HK-2 (cell line): ENCODE data around the gene TNFRSF18.
A peak's percentile ranks its signal among the peaks of the same experiment; 100 is the strongest.
"Not testable (repeated sequence)": the region's sequence is repeated elsewhere in the genome, so short reads cannot be mapped to it uniquely, and the experiment has no call there.

Source experiments
- DNase-seq: peaks from one replicate; pipeline ENCODE4 v3.0.0-alpha.2; 2018; ENCODE audit not compliant: unreplicated experiment

Gene TNFRSF18

DNA sequence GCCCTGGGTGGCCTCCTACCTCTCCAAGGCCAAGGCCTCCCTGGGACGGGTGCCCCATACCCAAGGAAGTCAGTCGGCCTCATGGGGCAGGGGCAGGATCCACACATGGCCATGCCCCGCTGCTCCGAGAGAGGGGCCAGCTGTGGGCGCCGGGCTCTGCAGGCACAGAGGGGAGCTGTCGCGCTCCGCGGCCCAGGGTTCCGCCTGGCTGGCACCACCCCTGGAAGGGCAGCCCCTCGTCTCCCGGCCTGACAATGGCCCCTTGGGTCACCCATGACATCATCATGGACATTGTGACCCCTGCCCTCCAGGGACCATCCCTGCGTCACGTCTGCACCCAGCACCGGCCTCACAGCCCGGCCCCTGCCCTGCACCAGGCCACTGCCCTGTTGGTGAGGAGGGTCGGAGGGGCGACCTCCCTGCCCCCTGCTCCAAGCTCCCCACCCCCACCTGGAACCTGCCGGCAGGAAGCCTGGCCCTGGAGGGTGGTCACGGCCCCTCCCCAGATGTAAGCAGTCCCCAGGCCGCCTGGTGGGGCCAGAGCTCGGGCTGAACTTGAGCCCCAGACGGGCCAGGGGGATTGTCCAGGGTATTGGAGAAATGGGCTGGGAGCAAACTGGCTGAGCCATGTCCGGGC is 26.9 kb downstream of the TNFRSF18 start:
- peak; percentile 10 for DNase-seq

DNA sequence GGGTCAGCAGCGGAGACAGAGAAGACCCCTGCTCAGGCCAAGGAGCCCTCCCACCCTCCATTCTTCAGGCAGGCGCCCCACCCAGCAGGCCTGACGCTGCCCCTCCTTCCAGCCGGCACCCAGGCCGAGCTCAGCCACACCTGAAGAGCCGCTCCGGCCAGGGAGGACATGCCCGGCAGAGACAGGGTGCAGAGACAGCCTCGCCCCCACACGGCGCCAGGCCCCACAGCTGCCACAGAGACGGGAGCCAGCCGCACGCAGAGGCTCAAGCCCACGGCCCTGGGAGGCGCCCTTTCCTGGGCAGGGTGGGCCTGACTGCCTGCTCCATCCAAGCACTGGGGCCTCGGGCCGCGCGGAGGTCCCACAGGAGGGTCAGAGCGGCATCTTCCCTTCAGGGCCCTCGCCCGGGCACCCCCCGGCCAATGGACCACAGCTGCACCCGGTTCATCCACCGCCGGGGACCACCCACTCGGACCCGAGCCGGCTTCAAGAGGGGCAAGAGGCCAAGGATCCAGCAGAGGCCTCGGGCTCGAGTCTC is 27.5 kb downstream of the TNFRSF18 start:
- DNase-seq: no peak

DNA sequence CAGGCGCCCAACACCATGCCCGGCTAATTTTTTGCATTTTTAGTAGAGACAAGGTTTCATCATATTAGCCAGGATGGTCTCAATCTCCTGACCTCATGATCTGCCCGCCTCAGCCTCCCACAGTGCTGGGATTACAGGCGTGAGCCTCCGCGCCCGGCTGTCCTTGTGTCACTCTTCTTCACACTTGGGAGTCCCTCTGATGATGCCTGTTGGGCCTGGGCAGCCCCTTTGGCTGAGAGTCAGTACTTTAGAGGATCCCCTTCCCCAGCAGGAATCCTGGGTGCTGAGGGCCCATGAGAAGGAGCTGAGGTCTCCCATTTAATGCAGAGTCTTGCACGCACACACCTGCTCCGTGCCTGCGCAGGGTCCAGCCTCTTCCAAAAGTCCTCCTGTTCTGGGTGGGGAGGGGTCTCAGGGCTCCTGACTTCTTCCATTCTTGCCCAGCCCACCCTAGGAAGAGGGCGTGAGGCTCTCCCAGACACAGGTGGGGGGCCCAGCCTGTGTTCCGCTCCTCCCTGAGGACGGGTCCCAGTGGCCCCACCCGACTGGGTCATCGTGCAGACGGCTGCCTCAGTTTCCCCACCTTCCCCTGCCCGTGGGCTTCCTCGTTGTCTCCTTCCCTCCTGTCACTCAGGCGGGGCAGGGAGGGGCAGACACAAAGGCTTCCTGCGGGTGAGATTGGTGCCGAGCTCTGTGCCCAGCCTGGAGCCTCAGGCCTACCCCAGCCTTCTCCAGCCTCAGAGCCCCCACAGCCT is 28.8 kb downstream of the TNFRSF18 start:
- no peak for DNase-seq

DNA sequence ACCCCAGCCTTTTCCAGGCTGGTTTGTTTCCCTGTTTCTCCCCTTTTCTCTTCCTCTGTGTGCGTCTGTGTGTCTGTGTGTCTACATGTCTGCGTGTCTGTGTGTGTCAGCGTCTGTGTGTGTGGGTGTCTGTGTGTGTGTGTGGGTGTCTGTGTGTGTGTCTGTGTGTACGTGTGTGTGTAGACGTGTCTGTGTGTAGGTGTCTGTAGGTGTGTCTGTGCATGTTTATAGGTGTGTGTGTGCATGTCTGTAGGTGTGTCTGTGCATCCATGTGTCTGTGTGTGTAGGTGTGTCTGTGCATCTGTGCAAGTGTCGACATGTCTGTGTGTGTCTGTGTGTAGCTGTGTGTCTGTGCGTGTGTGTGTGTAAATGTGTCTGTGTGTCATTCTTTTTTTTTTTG is 29.5 kb downstream of the TNFRSF18 start:
- DNase-seq: no peak

DNA sequence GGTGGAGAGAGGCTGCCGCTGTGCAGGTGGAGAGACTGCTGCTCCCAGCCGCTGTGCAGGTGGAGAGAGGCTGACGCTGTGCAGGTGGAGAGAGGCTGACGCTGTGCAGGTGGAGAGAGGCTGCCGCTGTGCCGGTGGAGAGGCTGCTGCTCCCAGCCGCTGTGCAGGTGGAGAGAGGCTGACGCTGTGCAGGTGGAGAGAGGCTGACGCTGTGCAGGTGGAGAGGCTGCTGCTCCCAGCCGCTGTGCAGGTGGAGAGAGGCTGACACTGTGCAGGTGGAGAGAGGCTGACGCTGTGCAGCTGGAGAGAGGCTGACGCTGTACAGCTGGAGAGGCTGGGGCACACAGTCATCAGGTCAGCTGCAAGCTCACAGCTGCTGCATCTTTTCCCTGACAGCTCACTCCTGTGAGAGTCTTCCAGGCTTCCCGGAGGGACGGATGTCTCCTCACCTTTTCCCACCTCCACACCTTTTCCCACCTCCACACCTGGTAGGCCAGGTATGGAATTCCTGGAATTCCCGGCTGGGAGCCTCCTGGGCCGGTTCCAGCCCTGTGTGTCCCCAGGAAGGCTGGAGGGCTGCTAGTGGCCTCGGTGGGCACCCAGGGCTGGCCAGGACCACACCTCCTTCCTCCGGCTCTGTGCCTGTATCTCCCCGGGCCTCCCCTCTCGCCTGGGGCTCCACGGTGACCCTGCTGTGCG is 30.2 kb downstream of the TNFRSF18 start:
- not testable (repeated sequence) for DNase-seq

DNA sequence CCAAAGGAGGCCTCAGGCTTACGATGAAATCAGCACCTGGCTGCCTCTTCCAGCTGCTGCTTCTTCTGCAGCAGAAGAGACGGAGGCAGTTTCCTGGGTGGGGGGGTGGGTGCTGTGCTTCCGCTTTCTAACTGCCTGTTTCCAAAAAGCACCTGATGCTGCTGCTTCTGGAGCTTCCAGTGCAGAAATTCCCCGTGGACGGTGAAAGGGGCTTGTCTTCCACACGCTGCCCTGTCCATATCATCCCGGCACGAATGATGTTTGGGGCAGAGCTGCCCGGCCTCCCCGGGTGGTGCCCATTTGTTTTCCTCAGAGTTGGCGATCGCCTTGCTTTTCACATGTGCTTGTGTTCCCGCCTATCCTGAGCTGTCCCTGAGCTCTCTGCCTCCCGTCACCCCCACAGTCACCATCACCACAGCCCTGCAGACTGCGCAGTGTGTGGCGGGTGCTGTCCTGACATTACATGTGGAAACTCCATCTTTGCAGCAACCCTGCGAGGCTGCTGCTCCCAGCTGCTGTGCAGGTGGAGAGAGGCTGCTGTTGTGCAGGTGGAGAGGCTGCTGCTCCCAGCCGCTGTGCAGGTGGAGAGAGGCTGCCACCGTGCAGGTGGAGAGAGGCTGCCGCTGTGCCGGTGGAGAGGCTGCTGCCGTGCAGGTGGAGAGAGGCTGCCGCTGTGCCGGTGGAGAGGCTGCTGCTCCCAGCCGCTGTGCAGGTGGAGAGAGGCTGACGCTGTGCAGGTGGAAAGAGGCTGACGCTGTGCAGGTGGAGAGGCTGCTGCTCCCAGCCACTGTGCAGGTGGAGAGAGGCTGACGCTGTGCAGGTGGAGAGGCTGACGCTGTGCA is 30.9 kb downstream of the TNFRSF18 start:
- DNase-seq: no peak

DNA sequence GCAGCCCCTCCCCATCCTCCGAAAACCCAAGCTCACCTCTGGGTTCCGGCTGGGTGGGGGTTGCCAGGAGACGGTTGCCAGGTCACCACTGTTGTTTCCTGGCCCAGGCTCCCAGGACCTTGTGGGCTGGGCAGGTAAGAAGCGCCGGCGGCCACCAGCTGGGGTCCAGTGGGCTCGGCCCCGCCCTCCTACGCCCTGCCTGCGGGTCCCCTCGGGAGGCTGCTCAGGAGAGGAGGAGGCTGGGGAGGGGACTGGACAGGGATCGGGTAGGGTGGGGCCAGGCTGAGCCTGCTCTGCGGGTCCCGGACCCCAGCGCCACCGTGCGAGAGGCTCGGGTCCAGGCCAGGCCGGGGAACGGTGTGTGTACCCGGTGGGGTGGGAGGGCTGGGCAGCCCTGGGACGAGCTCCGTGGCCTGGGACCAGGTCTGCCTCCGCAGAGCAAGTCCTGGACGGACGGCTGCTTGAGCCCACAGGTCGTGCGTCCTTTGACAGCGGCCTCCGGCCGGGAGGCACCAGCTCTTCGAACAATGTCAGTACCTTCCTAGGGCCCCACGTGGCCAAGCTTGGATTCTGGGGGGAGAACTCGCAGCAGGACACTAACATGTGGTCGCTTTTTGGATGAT is 32.5 kb downstream of the TNFRSF18 start, which contains the start of gene TTLL10:
TSS of gene TTLL10 (plus strand) at position 88 of the 623 bp plus-strand sequence. CDS start 5,336 bp downstream, outside the sequence.
- DNase-seq: no peak

DNA sequence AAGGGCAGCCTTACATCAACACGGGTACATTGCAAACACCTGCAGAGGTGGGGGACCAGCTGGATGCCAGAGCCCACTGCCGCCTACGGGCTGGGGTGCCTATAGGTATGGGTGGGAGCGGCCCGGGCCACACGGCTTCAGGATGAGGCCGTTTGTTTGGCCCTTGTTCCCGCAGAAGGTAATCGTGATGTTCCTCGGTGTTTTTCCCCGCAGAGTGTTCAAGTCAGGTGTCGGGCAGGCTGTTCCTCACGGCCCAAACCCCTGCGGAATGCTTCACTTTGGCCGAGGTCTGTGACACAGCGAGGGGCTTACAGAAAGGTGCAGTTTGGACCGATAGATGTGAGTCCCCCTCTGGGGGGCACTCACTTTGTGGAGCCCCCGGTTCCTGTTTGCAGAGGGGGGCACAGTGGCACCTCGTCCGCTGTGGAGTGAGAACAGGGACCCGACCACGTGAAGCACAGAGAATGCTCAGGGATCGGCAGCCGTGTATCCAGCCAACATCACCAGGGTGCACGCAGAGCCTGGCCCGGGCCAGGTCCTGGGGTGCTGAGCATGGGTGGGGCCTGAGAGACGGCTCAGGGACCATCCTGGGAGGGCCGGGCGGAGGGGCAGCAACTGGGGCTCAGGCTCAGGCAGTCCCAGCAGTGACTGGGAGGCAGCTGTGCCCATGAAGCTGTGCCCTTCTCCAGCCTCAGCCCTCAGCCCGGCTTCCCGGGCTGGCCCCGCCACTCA is 33.2 kb downstream of the TNFRSF18 start:
- DNase-seq: no peak

DNA sequence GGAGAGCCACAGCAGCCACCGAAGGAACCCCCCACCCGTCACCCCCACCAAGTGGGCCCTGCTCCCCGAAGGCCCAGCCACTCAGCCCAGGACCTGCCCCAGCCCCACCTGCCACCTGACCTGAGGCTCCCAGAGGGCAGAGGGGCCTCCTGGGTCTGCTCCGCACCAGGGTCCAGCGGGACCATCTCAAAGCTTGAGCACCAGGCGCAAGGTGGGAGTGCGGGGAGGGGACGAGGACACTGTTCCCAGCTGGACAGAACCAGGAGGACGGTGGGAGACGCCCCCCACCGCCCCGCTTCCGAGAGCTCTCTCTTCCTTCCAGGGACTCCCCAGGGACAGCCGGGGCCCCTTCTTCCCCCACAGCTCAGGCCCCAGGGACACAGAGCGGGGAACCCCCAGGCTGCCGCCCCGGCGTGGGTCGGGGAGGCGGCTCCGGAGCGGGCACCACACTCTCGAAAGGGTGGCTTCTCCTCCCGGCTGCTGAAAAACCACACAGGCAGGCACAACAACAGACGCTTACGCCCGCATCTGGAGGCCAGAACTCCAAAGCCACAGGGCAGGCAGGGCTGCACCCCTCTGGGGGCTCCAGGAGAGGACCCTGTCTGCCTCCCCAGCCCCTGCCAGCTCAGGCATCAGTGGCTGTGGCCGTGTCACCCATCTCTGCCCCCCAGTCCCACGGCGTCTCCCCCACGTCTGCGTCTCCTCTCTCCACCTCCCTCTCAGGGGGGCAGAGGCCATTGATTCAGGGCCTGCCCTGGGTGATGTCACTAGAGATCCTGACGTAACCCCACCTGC is 34.6 kb downstream of the TNFRSF18 start:
- DNase-seq: no peak

DNA sequence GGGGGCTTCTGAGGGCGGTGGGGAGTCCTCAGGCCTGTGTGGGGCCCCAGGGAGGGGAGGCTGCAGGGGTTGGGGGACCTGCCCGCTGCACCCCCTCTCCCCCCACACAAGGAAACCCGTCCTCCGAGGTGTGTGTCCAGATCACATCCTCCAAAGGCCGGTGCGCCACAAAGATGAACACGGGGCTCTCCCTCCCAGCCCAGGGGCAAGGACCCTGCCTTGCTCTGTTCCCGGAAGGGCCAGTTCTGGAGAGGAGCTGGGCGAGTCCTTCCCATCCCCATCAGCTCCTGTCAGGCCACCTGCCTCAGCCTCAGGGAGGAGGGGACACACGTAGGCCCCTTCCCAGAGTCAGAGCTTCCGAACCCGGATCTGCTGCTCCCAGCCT is 35.2 kb downstream of the TNFRSF18 start:
- no peak for DNase-seq

DNA sequence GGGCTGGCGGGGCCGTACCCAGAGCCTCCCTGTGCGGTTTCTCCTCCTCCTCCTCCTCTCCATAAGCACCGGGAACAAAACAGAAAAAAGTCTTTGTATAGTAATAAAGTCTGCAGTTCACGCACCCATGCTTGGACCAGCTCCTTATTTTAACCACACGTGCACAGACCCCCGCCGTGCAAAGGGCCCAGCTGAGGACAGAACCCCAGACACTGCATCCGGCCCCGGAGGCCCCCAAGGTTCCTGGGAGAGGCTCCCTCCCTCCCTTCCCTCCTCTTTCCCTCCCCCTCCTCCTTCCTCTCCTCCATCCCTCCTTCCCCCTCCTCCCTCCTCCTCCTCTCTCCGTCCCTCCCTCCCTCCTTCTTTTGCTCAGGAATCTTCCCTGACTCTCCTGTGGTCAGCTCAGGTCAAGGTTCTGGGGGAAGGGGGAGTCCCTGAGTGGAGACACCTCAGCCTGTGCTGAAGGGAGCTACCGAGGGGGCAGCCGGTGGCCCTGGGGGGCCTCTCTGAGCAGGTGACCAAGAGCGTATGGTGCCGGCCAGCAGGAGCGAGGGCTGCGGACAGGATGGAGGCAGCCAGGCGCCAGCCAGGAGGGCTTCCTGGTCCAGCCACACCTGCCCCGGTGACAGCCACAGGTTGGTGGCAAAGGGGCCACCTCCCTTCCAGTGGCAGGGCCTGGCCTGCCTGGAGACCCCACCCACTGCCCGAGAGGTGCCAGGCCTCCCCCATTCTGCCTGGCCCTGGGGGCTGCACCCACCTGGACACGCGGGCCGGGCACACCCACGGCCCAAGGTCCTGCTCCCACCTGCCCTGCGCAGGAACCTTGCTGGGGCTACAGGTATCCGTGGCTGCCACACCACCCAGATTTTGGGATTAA is 35.9 kb downstream of the TNFRSF18 start:
- DNase-seq: peak; percentile 54

DNA sequence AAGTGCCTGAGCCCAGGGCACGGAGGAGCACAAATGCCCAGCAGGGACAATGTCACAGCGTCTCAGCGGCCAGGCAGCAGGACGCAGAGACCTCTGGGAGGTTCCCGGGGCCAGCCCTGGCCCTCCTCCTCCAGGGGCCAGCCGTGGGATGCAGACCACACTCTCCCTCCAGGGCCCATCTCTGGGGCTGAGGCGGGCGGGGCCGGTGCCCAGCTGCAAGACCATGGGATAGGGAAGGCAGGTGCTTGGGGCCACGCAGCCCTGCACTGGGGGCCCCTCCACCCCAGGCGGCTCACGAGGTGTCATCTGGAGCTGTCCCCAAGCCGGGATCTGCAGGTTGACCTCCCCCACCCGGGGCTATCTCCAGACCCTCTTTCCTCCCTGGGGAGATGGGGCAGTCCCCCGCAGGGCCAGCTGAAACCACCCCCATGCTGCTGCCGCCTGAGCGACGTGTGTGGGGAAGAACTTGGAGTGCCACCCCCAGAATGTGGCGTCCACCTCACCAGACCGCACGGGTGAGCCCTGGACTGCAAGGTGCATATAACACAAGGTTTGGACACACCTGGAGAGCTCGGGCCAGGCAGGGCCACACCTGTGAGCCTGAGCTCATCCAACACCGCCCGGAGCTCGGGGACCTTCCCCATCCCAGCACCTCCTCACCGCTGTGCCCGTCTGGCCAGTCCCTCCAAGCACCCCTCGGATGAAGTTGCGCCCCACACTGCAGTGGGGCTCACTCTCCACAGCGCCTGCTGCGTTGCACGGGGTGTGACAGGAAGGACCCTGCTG is 36.8 kb downstream of the TNFRSF18 start:
- no peak for DNase-seq

DNA sequence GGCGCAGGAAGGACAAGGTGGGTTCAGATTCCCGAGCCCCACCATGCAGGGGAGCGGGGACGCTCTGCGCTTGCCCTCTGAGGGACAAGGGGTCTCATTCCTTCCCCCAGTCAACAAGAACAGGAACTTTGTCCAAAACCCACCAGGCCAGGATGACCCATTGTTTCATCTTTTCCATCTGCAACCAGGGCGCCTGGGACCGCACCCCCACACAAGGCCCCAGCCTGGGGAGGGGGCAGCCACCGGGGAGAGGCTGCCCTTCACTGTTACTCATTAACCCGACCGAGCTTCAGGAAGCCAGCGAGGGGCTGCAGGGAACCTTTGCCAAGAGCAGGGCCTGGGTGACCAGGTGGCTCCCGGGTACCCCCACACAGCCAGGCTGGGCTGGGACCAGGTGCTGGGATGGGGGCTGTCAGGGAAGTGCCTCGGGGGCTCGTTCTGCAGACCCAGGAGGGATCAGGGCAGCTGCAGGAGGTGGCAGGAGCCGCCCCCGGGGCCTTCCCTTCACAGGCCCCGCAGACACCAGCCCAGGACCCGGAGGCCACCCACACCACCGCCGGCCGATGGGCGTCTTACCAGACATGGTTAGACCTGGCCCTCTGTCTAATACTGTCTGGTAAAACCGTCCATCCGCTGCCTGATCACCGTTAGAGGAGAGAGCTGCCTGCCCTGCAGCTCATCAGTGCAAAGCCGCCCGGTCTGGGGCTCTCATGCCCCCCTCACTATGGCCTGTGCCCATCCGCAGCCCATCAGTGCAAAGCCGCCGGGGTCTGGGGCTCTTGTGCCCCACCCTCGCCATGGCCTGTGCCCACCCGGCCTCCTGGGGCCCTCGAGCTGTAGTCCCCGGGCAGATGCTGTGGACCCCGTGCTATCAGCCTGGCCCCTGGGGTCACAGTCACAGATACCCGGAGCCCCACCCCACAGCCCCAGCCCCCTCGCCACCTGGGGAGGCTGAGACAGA is 37.7 kb downstream of the TNFRSF18 start:
- no peak for DNase-seq

DNA sequence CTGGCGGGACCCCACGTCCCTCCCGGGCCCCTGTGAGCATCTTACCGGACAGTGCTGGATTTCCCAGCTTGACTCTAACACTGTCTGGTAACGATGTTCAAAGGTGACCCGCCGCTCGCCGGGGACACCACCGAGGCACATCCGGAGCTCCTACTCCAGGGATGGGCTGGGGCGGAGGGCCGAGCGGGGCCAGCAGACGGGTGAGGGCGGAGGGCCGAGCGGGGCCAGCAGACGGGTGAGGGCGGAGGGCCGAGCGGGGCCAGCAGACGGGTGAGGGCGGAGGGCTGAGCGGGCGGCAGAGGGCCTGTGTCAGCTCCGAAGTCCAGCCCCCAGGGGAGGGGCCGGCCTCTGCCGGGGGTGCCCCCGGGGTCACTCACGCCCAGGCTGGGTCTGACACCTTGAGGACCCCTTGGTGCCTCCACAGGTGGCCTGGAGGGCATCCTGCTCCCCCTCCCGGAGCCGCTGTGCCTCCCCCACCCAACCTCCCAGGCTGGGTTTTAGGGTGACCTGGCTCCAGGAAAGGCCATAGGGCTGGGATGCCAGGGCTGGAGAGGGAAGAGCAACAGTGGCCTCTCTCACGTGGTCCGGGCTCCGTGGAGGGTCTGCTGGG is 38.4 kb downstream of the TNFRSF18 start:
- DNase-seq: no peak

DNA sequence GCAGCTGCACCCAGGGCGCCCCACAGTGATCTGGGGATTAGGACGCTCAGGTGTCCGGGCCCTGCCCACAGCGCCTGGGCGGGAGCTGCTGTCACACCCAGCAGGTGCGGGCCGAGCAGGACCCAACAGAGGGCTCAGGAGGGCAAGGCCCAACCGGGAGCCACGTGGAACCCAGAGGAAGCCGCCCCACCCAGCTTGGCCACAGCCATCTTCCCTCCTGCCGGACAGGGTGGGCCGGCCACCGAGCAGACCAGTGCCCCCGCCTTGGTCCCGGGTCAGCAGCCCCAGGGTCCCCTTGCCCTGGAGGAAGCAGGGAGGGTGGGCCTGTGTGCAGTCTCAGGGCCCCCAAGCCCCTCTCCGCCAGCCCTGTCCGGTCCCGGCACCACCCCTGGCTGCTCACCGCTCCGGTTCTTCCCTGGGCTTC is 39.0 kb downstream of the TNFRSF18 start:
- no peak for DNase-seq
